ENCODE results near the gene SNF8. TPM values are rescaled to one million over a fixed set of nuclear protein-coding genes. Genes with fewer than 3 reads are reported as not detected.

Gene SNF8
- total and polyA plus RNA-seq, 9 of the 15 experiments (the other 6 are each of a cell fraction or from before 2014, with no cell fraction given), result 6.9 to 149 (median 117) TPM

- H3K79me2 ChIP-seq (ENCODE audit: control insufficient read depth, insufficient read depth, low read length), result no peaks in the 10 kb centered on the region
- no peaks in the 10 kb centered on the region for H3K9me3 ChIP-seq (replicated peaks; ENCODE audit: control insufficient read depth, insufficient read depth, low read depth, low read length)
- 0 out of 2 replicates have a peak overlapping the region, but pooled peaks have one; percentile 12 for H2AFZ ChIP-seq (ENCODE audit: low read depth, low read length)
- H3K4me2 ChIP-seq (ENCODE audit: insufficient read depth, low read length), result no peak overlapping the region
- no peak for ATAC-seq
- no TSS peak for BruUV-seq (replicated peaks)
- intact Hi-C loops (cut with micrococcal nuclease) (no loop called here), in situ Hi-C loops (cut with MboI) (no loop called here)
- H3K4me1 ChIP-seq (replicated peaks in 1 of 2; ENCODE audit: control insufficient read depth in 2 of 2, insufficient read depth in 2 of 2, low read length in 2 of 2), result peaks cover 0 to 3% of the 10 kb centered on the region in 2 experiments; a peak in 1 of 5 replicates
- H3K9ac ChIP-seq (ENCODE audit: insufficient read depth in 1 of 2, low read depth in 2 of 2, low read length in 2 of 2), result no peak overlapping the region; a peak in 1 of 4 replicates
- no peaks in the 10 kb centered on the region for H3K36me3 ChIP-seq (ENCODE audit: control insufficient read depth, insufficient read depth, low read length)
- DNase-seq (ENCODE audit: extremely low read depth in 1 of 4, low spot score in 3 of 4), result no peak
- no peaks in the 10 kb centered on the region for H3K9me1 ChIP-seq (ENCODE audit: control insufficient read depth, insufficient read depth, low read length)
- no peaks in the 10 kb centered on the region for H4K20me1 ChIP-seq (replicated peaks; ENCODE audit: control insufficient read depth, insufficient read depth, low read length)
- no peak overlapping the region for H3K27ac ChIP-seq (ENCODE audit: extremely low read depth, low read depth, low read length)
- 65% methylated on average over 12 of the region's 13 CpGs for WGBS (ENCODE audit: insufficient coverage, low coverage, missing lambda C conversion rate)
- ChIA-PET POLR2A (interaction anchor here (0.8 to 1.5 kb wide), 4 partner anchors 9 to 25 kb away, joined by 3 read pairs; no protein-coding TSS in a partner anchor), CTCF (ENCODE audit: low intra/inter-chr PET ratio) (no interaction called here)
- TF ChIP-seq ESRRB (CRISPR knock-in tag; IDR thresholded peaks at IDR 0.05; ENCODE audit: borderline replicate concordance) (no peak), RERE (CRISPR knock-in tag; IDR thresholded peaks at IDR 0.05; ENCODE audit: borderline replicate concordance) (no peak), PYGO2 (tag; IDR thresholded peaks at IDR 0.05) (no peak), PRPF4 (IDR thresholded peaks at IDR 0.05; ENCODE audit: insufficient read depth, low read depth, low read length, poor library complexity, severe bottlenecking) (no peak), EHMT2 (IDR thresholded peaks at IDR 0.05) (no peak), KAT7 (CRISPR knock-in tag; IDR thresholded peaks at IDR 0.05; ENCODE audit: borderline replicate concordance) (no peak), ZNF586 (CRISPR knock-in tag; conservative IDR thresholded peaks at IDR 0.05) (no peak), ZNF561 (CRISPR knock-in tag; conservative IDR thresholded peaks at IDR 0.05) (no peak), MNT (conservative IDR thresholded peaks at IDR 0.05) (no peak), LARP7 (IDR thresholded peaks at IDR 0.05) (no peak), SMC3 (conservative IDR thresholded peaks at IDR 0.05; ENCODE audit: insufficient read depth, low read depth, low read length) (no peak), TAL1 (IDR thresholded peaks at IDR 0.05) (no peak)
- H3K27me3 ChIP-seq (ENCODE audit: control insufficient read depth in 2 of 2, insufficient read depth in 2 of 2, low read length in 2 of 2), result no peaks in the 10 kb centered on the region
- H3K4me3 ChIP-seq, result no peak overlapping the region
- no peak for FAIRE-seq
Observed at GRCh38 chr17:48985436-48986245, 41.0 kb upstream of the SNF8 start.
